ENCODE results near the gene CPXM1.

CPXM1 gene

GRCh38 chr20:2762578-2763131, 37.8 kb downstream of the CPXM1 start:
- FAIRE-seq, result no peak

- FAIRE-seq, result no peak
Measured at GRCh38 chr20:2761885-2762284, 38.5 kb downstream of the CPXM1 start.

- no peak for FAIRE-seq
Measured at GRCh38 chr20:2760952-2761305, 39.5 kb downstream of the CPXM1 start.

- FAIRE-seq, result no peak
Measured at GRCh38 chr20:2760297-2760951, 40.0 kb downstream of the CPXM1 start.

GRCh38 chr20:2759603-2760296, 40.7 kb downstream of the CPXM1 start:
- no peak for FAIRE-seq

- FAIRE-seq, result no peak
Measured at GRCh38 chr20:2759143-2759542, 41.3 kb downstream of the CPXM1 start.

GRCh38 chr20:2757969-2758368, 42.5 kb downstream of the CPXM1 start:
- FAIRE-seq, result no peak

GRCh38 chr20:2757001-2757400, 43.4 kb downstream of the CPXM1 start:
- FAIRE-seq, result no peak

- FAIRE-seq, result no peak
Measured at GRCh38 chr20:2756056-2756611, 44.3 kb downstream of the CPXM1 start.

- FAIRE-seq, result no peak
Measured at GRCh38 chr20:2755451-2756055, 44.9 kb downstream of the CPXM1 start.

- no peak for FAIRE-seq
Measured at GRCh38 chr20:2754424-2754823, 46.0 kb downstream of the CPXM1 start.

- FAIRE-seq, result no peak
Measured at GRCh38 chr20:2753461-2754040, 46.9 kb downstream of the CPXM1 start.

GRCh38 chr20:2752567-2753460, 47.6 kb downstream of the CPXM1 start:
- no peak for FAIRE-seq

GRCh38 chr20:2751878-2752566, 48.4 kb downstream of the CPXM1 start:
- FAIRE-seq, result no peak

- FAIRE-seq, result no peak
Measured at GRCh38 chr20:2751347-2751877, 49.0 kb downstream of the CPXM1 start.

GRCh38 chr20:2750491-2751251, 49.8 kb downstream of the CPXM1 start:
- no peak for FAIRE-seq

- no peak for FAIRE-seq
Measured at GRCh38 chr20:2749951-2750490, 50.4 kb downstream of the CPXM1 start.

- no peak for FAIRE-seq
Measured at GRCh38 chr20:2749343-2749950, 51.0 kb downstream of the CPXM1 start.

GRCh38 chr20:2748551-2749342, 51.7 kb downstream of the CPXM1 start:
- FAIRE-seq, result no peak
